Natural killer cell (primary cell): ENCODE measurements around the gene CEACAM19. TPM values are rescaled to one million over a fixed set of nuclear protein-coding genes. Genes with fewer than 3 reads are reported as not detected.

Experiments used
- ATAC-seq, 3 donors: fragments of 150-1000 bp in 2 of 3; fragments of 200-7000 bp in 1 of 3; cut with Tn5 transposase; 1 replicate in 1 of 3; 2 replicates in 2 of 3; pipeline ENCODE4 v1.10.0; 2021; ENCODE audit warnings: mild to moderate bottlenecking in 2 of 3, moderate library complexity in 2 of 3
- DNase-seq, 2 donors: peaks; one replicate each; pipeline versions ENCODE4 v3.0.0 to v3.0.0-alpha.2; 2013 to 2021; ENCODE audit warnings: mixed read lengths in 1 of 2
- H3K27ac ChIP-seq: one replicate; pipeline ENCODE4 v1.5.1; 2013; ENCODE audit warnings: mild to moderate bottlenecking, low read length
- H3K27me3 ChIP-seq: one replicate; pipeline ENCODE4 v1.6.1; 2013; ENCODE audit warnings: low read length; ENCODE audit not compliant: control insufficient read depth, insufficient read depth
- H3K36me3 ChIP-seq: one replicate; pipeline ENCODE4 v1.6.1; 2013; ENCODE audit warnings: low read length; ENCODE audit not compliant: control insufficient read depth, insufficient read depth
- H3K4me1 ChIP-seq: one replicate; pipeline ENCODE4 v1.6.1; 2013; ENCODE audit warnings: low read length; ENCODE audit not compliant: control insufficient read depth, insufficient read depth
- H3K4me3 ChIP-seq: one replicate; pipeline ENCODE4 v1.5.1; 2013; ENCODE audit warnings: low read length
- H3K9me3 ChIP-seq: one replicate; pipeline ENCODE4 v1.6.1; 2013; ENCODE audit warnings: low read length; ENCODE audit not compliant: control insufficient read depth, insufficient read depth
- H3K27ac Mint-ChIP-seq, 2 donors: one replicate each; pipeline ENCODE4 v1.8.0; 2022; ENCODE audit warnings: mild to moderate bottlenecking in 2 of 2, mixed read lengths in 2 of 2, moderate library complexity in 1 of 2
- H3K27me3 Mint-ChIP-seq, 2 donors: one replicate each; pipeline ENCODE4 v1.8.0; 2022; ENCODE audit warnings: low read depth in 2 of 2, mixed read lengths in 2 of 2
- H3K36me3 Mint-ChIP-seq: one replicate; pipeline ENCODE4 v1.8.0; 2022; ENCODE audit warnings: mixed read lengths
- H3K4me1 Mint-ChIP-seq, 2 donors: one replicate each; pipeline ENCODE4 v1.8.0; 2022; ENCODE audit warnings: mixed read lengths in 2 of 2
- H3K4me3 Mint-ChIP-seq: one replicate; pipeline ENCODE4 v1.8.0; 2022; ENCODE audit warnings: mild to moderate bottlenecking, moderate library complexity, mixed read lengths
- H3K9me3 Mint-ChIP-seq, 2 donors: one replicate each; pipeline ENCODE4 v1.8.0; 2022; ENCODE audit warnings: mixed read lengths in 2 of 2
- CTCF ChIP-seq: fragments of 200-600 bp; IDR thresholded peaks from one replicate; pipeline ENCODE4 v1.8.0; 2022; ENCODE audit warnings: antibody characterized with exemption
- WGBS: methylation state at CpG from one replicate; pipeline ENCODE4 v1.1.7; 2013; ENCODE audit warnings: missing lambda C conversion rate; ENCODE audit not compliant: insufficient coverage; 5-methylcytosine and 5-hydroxymethylcytosine counted together
- intact Hi-C: fragments of 100-400 bp; cut with micrococcal nuclease; formaldehyde crosslinking; loops from one replicate; pipeline ENCODE4 v1.14.2; 2022
- total RNA-seq, 4 donors: library from RNA; stranded (reverse); fragments of 120-200 nt in 1 of 4; gene quantifications; one replicate each; pipeline versions ENCODE4 v1.2.3 to v1.2.4, GENCODE V29; 2013 to 2022

The CEACAM19 gene
- total RNA-seq, 3 donors from 2014 or later (not counting 1 experiment from before 2014, with no cell fraction given), result 2.6 to 4.1 (median 2.7) TPM

DNA sequence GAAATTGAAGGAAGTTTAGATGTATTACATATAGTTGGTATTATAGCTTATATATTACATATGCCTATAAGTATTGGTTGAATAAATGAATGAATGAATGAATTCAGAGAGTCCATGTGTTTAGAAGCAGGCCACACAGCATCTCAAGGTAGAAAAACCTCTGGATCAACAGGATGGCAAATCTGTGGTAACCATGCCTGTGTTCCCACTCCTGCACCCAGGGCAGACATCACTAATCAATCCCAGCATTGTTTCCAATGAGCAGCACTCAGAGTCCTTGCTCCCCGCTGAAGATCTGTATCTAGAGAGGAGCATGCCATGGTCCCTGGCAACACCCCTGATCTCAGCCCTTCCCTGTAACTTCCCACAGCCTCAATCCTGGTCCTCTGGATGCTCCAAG lies 944 bp downstream of the CEACAM19 start:
- TF ChIP-seq CTCF, result no peak
- Mint-ChIP-seq H3K27me3 (no peaks in the 10 kb centered on the region), H3K36me3 (no peaks in the 10 kb centered on the region), H3K4me3 (no peak overlapping the region), H3K4me1 (no peaks in the 10 kb centered on the region), H3K27ac (no peak overlapping the region), H3K9me3 (no peaks in the 10 kb centered on the region)
- no peaks in the 10 kb centered on the region for H3K4me1 ChIP-seq
- H3K36me3 ChIP-seq, result no peaks in the 10 kb centered on the region
- no peaks in the 10 kb centered on the region for H3K9me3 ChIP-seq
- H3K27me3 ChIP-seq, result no peaks in the 10 kb centered on the region
- ATAC-seq (no peak), DNase-seq (no peak)
- intact Hi-C loops, result no loop called here
- 78% methylated on average over 1 of the region's 1 CpG for WGBS
- H3K4me3 ChIP-seq, result no peak overlapping the region
- H3K27ac ChIP-seq, result no peak overlapping the region

DNA sequence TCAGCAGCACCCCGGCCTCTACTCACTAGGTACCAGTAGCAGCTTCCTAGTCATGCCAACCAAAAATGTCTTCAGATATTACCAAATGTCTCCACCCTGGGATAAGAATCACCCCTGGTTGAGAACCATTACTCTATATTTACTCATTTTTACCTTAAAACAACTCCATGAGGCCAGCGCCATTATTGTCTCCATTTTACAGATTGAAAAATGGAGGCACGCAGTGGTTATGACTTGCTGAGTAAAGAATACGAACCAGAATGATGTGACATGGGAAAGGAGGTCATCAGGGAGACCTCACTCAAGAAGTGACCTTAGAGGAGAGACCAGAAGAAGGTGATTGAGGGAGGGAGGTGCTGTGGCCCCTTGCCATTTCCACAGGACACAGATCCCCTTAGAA lies 2.2 kb downstream of the CEACAM19 start:
- Mint-ChIP-seq H3K4me1 (no peaks in the 10 kb centered on the region), H3K27ac (no peak overlapping the region), H3K36me3 (no peaks in the 10 kb centered on the region), H3K9me3 (no peaks in the 10 kb centered on the region), H3K4me3 (no peak overlapping the region), H3K27me3 (no peaks in the 10 kb centered on the region)
- H3K4me1 ChIP-seq, result no peaks in the 10 kb centered on the region
- no peak overlapping the region for H3K27ac ChIP-seq
- 88% methylated on average over 4 of the region's 4 CpGs for WGBS
- TF ChIP-seq CTCF, result no peak
- H3K4me3 ChIP-seq, result no peak overlapping the region
- H3K36me3 ChIP-seq, result no peaks in the 10 kb centered on the region
- H3K9me3 ChIP-seq, result no peaks in the 10 kb centered on the region
- H3K27me3 ChIP-seq, result no peaks in the 10 kb centered on the region
- DNase-seq (no peak), ATAC-seq (no peak)
- intact Hi-C loops, result no loop called here

DNA sequence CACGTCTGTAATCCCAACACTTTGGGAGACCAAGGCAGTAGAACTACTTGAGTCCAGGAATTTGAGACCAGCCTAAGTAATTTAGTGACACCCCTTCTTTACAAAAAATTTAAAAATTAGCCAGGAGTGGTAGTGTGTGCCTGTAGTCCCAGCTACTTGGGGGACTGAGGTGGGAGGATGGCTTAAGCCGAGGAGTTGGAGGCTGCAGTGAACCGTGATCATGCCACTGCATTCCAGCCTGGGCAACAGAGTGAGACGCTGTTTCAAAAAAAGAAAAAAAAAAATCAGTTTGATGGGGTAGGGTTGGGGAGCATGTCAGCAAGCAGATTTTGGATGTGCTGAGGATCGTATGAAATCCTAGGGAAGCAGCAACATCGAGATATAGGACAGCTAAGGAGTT lies 4.2 kb downstream of the CEACAM19 start:
- H3K36me3 ChIP-seq, result no peaks in the 10 kb centered on the region
- H3K27ac ChIP-seq, result no peak overlapping the region
- no peak for TF ChIP-seq CTCF
- 93% methylated on average over 6 of the region's 6 CpGs for WGBS
- Mint-ChIP-seq H3K27ac (no peak overlapping the region), H3K4me3 (no peak overlapping the region), H3K27me3 (no peaks in the 10 kb centered on the region), H3K9me3 (no peaks in the 10 kb centered on the region), H3K36me3 (no peaks in the 10 kb centered on the region), H3K4me1 (no peaks in the 10 kb centered on the region)
- H3K27me3 ChIP-seq, result no peaks in the 10 kb centered on the region
- no peak for ATAC-seq
- H3K4me1 ChIP-seq, result no peaks in the 10 kb centered on the region
- no peak for DNase-seq
- intact Hi-C loops, result no loop called here
- H3K4me3 ChIP-seq, result no peak overlapping the region
- H3K9me3 ChIP-seq, result no peaks in the 10 kb centered on the region

DNA sequence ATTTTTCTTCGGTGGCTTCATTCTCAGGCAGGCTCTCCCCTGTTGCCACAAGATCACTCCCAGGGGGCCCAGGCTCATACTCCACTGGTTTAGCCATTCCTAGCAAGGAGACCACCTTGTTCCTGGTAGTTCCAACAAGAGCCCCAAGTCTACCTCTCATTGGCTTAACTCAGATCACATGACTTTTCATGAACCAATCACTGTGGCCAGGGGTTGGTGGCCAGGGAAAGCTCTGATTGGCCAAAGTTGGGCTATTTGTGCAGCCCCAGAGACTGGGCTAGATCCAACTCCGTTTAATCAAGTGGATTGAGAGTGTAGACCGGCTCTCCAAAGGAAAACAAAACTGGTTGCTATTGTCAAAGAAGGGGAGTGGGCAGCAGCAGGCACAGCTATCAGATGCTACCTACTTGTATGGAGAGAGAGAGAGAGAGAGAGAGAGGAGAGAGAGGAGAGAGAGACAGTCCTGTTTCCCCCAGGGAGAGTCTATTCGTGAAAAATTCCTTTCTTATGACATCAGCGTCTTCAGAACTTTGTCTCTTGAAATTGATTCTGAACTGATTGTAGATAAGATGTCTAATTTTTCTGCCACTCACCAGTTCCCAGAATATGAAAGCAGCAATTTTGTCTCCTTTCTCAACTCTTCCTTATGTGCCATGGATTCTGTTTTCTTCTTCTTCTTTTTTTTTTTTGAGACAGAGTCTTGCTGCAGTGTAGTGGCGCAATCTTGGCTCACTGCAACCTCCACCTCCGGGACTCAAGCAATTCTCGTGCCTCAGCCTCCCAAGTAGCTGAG lies 5.9 kb downstream of the CEACAM19 start:
- Histone ChIP-seq H3K27me3 (no peaks in the 10 kb centered on the region), H3K4me3 (no peak overlapping the region), H3K27ac (no peak overlapping the region), H3K9me3 (no peaks in the 10 kb centered on the region), H3K4me1 (no peaks in the 10 kb centered on the region), H3K36me3 (no peaks in the 10 kb centered on the region)
- TF ChIP-seq CTCF, result no peak
- no peak overlapping the region for H3K27ac Mint-ChIP-seq
- WGBS, result 90% methylated on average over 7 of the region's 8 CpGs
- H3K4me3 Mint-ChIP-seq, result no peak overlapping the region
- no peaks in the 10 kb centered on the region for H3K4me1 Mint-ChIP-seq
- H3K27me3 Mint-ChIP-seq, result no peaks in the 10 kb centered on the region
- H3K36me3 Mint-ChIP-seq, result no peaks in the 10 kb centered on the region
- ATAC-seq (no peak), DNase-seq (no peak)
- intact Hi-C loops, result no loop called here
- no peaks in the 10 kb centered on the region for H3K9me3 Mint-ChIP-seq
